ENCODE data around the gene NTM. TPM values are rescaled to one million over a fixed set of nuclear protein-coding genes. Genes with fewer than 3 reads are reported as not detected.

The NTM gene
- total RNA-seq, 2 experiments from 2014 or later: not detected

DNA sequence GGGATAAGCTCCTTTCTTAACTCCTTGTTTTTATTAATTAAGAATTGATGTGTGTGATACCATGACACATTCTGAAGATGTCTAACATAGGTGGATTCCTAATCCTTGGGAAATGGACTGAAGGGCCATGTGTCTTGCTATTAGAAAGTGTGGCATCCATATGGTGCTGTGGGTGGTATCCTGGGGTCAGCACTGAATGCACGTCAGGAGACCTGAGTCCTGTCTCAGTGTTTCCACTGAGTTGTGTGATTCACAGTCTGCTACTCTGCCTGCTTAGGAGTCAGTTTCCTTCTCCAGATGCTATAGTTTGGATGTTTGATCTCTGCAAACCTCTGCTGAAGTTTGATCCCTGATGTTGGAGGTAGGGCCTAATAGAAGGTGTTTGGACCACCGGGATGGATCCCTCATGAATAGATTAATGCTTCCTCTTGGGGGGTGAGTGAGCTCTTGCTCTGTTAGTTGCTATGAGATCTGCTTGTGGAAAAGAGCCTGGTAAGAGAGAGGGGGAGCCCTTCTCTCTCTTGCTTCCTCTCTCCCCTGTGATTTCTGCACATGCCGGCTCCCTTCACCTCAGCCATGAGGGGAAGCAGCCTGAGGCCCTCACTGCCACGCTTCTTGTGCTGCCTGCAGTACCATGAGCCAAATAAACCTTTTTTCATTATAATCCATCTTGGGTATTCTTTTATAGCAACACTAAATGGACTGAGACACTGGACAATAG is 666.5 kb downstream of the NTM start:
- no peaks in the 10 kb centered on the region for H3K36me3 Mint-ChIP-seq
- no peak for DNase-seq
- POLR2A ChIA-PET: no interaction called here
- H3K4me1 Mint-ChIP-seq: no peaks in the 10 kb centered on the region
- H3K9me3 Mint-ChIP-seq: no peaks in the 10 kb centered on the region
- no peak overlapping the region for H3K4me3 Mint-ChIP-seq
- no peaks in the 10 kb centered on the region for H3K27me3 Mint-ChIP-seq
- H3K27ac Mint-ChIP-seq: no peak overlapping the region
- no peak for ATAC-seq (ENCODE audit: low read depth)

DNA sequence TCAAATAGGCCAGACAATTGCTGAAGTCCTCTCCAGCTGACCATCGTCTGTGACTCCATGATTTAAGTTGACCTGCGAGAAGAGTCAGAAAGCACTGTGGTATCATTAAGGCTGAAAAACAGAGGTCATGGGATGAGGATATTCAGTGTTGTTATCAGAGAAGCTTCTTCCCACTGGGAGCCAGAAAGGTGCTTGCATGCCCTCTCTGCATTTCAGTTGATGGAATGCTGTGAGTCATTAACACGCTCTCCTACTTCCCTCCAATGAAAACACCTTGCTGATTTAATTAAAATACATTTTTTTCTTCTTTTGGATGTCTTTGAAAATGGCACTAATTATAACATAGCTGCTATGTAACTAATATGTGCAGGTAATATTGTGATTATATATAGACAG is 667.0 kb downstream of the NTM start:
- Mint-ChIP-seq H3K9me3 (no peaks in the 10 kb centered on the region), H3K27ac (no peak overlapping the region), H3K36me3 (no peaks in the 10 kb centered on the region), H3K4me1 (no peaks in the 10 kb centered on the region), H3K4me3 (no peak overlapping the region), H3K27me3 (no peaks in the 10 kb centered on the region)
- DNase-seq (no peak), ATAC-seq (ENCODE audit: low read depth) (no peak)
- POLR2A ChIA-PET: no interaction called here

DNA sequence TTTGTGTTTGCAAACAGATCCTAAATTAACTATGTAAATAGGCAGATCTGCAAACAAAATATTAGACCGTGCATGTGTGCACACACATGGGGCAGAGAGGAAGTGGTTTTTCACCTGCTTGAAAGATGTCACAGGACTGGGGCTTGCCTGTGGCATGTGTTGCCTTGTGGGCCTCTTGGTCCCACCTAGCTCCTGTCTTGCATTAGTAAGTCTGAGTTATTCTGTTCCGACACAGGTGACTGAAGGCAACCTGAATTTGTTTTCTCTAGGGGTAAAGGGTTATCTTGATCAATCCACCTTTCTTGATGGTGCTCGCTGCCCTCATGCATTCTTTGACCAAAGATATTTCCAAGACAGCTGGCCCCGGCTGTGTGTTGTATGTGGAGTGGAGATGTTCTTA is 667.5 kb downstream of the NTM start:
- POLR2A ChIA-PET: no interaction called here
- Mint-ChIP-seq H3K36me3 (no peaks in the 10 kb centered on the region), H3K4me3 (no peak overlapping the region), H3K9me3 (no peaks in the 10 kb centered on the region), H3K27me3 (no peaks in the 10 kb centered on the region), H3K4me1 (no peaks in the 10 kb centered on the region), H3K27ac (no peak overlapping the region)
- DNase-seq: no peak
- ATAC-seq (ENCODE audit: low read depth): no peak

DNA sequence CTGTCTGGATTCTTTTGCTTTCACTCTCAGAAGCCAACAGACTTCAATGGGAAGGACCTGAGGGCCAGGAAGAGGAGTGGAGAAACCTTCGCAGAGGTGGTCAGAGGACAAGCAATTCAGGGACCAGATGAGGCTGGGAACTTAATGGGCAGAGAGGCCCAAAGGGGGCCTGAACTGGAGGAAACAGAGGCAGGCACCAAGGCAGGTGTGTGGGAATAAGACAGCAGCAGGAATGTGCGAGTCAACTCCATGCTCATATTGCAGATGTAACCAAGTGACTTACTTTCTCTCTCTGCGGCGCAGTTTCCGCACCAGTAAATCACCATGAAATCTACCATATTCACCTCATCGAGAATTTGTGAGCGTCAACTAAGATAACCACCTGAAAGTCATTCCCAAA is 669.1 kb downstream of the NTM start:
- ATAC-seq (ENCODE audit: low read depth): no peak
- Mint-ChIP-seq H3K9me3 (no peaks in the 10 kb centered on the region), H3K27me3 (no peaks in the 10 kb centered on the region), H3K4me3 (no peak overlapping the region), H3K27ac (no peak overlapping the region), H3K36me3 (no peaks in the 10 kb centered on the region), H3K4me1 (no peaks in the 10 kb centered on the region)
- POLR2A ChIA-PET: no interaction called here
- DNase-seq: no peak

DNA sequence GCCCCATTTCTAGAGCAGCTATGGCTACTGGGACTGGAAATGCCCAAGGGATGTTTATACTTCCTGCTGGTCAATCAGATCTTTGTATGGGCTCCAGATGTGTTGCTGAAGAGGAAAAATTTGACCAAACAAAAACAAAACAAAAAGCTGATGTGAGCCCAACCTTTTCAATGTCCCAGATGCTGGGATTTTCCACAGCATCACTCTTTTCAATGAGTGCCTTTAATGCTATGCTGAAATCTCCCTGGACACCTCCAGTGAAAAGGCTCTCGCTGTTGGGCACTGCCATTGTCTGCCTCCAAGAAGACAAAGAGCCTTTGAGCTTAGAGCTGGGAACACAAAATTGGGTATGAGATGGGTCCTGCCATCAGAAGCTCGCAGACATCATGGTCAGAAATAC is 671.9 kb downstream of the NTM start:
- no peaks in the 10 kb centered on the region for H3K4me1 Mint-ChIP-seq
- H3K36me3 Mint-ChIP-seq: no peaks in the 10 kb centered on the region
- H3K9me3 Mint-ChIP-seq: no peaks in the 10 kb centered on the region
- POLR2A ChIA-PET: no interaction called here
- H3K27ac Mint-ChIP-seq: no peak overlapping the region
- no peaks in the 10 kb centered on the region for H3K27me3 Mint-ChIP-seq
- ATAC-seq (ENCODE audit: low read depth) (no peak), DNase-seq (no peak)
- no peak overlapping the region for H3K4me3 Mint-ChIP-seq

DNA sequence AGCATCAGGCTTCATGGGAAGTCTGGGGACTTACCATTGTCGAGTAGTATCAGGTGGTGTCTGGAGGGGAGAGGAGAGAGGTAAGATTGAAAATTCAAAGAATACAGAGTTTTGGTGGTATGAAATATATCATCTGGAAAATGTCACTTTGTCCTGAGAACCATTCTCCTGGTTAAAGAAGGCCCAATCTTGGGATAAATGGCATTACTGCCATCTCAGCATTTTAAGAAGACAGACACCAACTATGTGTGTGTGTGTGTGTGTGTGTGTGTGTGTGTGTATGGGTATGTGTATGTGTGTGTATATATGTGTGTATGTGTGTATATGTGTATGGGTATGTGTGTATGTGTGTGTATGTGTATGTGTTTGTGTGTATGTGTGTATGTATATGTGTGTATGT is 673.3 kb downstream of the NTM start:
- ATAC-seq (ENCODE audit: low read depth) (no peak), DNase-seq (no peak)
- Mint-ChIP-seq H3K4me1 (no peaks in the 10 kb centered on the region), H3K4me3 (no peak overlapping the region), H3K9me3 (no peaks in the 10 kb centered on the region), H3K36me3 (no peaks in the 10 kb centered on the region), H3K27ac (no peak overlapping the region), H3K27me3 (no peaks in the 10 kb centered on the region)
- POLR2A ChIA-PET: no interaction called here

DNA sequence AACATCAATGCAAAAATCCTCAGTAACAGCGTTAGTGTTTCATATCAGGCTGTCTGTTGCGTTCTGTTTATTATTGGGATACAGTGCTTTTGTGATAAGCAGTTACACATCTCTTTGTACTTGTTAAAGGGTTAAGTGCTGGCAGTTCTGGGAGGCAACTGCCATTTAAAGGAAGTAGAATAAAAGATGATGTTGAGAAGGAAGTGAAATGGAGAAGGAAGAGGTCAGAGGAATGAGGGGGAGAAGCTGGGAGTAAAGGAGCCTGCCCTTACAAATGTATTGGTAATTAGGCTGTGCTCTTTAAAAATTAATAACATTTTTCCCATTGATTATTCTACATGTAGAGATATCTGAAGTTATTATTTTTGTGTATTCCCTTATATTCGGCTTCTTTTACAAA is 674.7 kb downstream of the NTM start:
- Mint-ChIP-seq H3K27me3 (no peaks in the 10 kb centered on the region), H3K27ac (no peak overlapping the region), H3K4me3 (no peak overlapping the region), H3K36me3 (no peaks in the 10 kb centered on the region), H3K4me1 (no peaks in the 10 kb centered on the region), H3K9me3 (no peaks in the 10 kb centered on the region)
- DNase-seq: no peak
- no peak for ATAC-seq (ENCODE audit: low read depth)
- POLR2A ChIA-PET: no interaction called here

DNA sequence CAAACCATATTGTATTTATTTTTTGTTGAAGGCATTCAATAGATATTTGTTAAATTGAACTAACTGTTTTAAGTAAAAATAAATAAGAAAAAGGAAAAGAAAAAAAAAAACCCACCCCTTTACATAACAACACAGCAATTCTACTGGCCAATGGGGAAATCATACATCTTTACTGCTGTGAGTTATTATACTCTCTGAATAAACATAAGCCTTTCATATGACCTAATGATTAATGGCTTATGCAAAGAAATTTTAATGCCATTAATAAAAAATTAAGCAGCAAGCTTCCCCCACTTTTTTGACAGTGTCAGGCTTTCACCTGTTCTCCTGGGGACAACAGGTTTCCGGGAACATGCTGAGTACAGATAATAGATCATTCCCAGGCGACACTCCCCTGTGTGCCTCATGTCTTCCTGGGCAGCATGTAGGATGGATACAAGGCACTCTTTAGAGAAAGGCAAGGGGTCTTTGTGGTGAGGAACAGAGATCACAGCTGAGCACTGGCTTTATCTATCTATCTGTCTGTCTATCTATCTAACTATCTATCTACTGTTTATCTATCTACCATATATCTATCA is 676.0 kb downstream of the NTM start:
- Mint-ChIP-seq H3K4me3 (no peak overlapping the region), H3K9me3 (no peaks in the 10 kb centered on the region), H3K36me3 (no peaks in the 10 kb centered on the region), H3K4me1 (no peaks in the 10 kb centered on the region), H3K27ac (no peak overlapping the region), H3K27me3 (no peaks in the 10 kb centered on the region)
- DNase-seq (no peak), ATAC-seq (ENCODE audit: low read depth) (no peak)
- POLR2A ChIA-PET: no interaction called here

DNA sequence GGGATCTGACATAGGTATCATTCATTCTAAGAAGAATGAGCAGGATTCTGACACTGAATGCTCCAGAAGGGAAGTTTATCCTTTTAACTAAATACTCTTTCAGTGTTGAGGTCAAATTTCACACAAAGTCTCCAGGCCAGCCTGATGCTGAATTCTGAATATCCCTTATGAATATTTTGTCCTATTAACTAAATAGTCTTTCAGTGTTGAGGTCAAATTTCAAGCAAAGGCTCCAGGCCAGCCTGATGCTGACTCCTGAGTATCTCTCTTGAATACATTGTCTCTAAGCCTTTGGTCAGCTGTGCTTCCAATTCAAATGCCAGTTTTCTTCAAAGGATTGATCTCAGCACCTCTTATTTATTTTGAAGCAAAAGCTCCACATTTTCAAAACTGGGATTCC is 676.8 kb downstream of the NTM start:
- DNase-seq: no peak
- POLR2A ChIA-PET: no interaction called here
- ATAC-seq (ENCODE audit: low read depth): no peak
- H3K4me3 Mint-ChIP-seq: no peak overlapping the region
- H3K27ac Mint-ChIP-seq: no peak overlapping the region
- H3K4me1 Mint-ChIP-seq: no peaks in the 10 kb centered on the region
- H3K27me3 Mint-ChIP-seq: no peaks in the 10 kb centered on the region
- no peaks in the 10 kb centered on the region for H3K9me3 Mint-ChIP-seq
- no peaks in the 10 kb centered on the region for H3K36me3 Mint-ChIP-seq

DNA sequence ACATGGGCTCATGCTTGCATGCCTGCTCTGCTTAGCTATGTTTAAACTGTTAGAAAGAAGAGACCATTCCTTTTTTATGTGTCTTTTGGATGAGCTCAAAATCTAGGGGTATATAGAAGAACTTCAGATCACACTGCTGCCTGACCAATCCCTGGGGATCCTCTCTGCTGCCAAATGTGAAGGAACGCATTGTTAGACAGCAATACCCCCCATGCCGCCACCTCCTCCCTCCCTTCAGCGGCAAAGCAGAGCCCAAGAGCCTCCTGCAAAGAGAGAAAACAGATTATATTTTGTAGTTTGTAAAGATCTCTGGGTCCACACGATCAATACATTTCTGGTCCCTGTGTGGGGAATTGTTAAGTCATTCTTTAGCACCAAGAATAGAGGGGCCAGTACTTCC is 677.6 kb downstream of the NTM start:
- no peaks in the 10 kb centered on the region for H3K4me1 Mint-ChIP-seq
- no peak overlapping the region for H3K4me3 Mint-ChIP-seq
- no peaks in the 10 kb centered on the region for H3K27me3 Mint-ChIP-seq
- H3K36me3 Mint-ChIP-seq: no peaks in the 10 kb centered on the region
- POLR2A ChIA-PET: interaction anchor here (0.7 kb wide), 1 partner anchor 754 kb away, joined by 4 read pairs; no protein-coding TSS in a partner anchor
- H3K27ac Mint-ChIP-seq: no peak overlapping the region
- ATAC-seq (ENCODE audit: low read depth): no peak
- no peak for DNase-seq
- H3K9me3 Mint-ChIP-seq: no peaks in the 10 kb centered on the region

DNA sequence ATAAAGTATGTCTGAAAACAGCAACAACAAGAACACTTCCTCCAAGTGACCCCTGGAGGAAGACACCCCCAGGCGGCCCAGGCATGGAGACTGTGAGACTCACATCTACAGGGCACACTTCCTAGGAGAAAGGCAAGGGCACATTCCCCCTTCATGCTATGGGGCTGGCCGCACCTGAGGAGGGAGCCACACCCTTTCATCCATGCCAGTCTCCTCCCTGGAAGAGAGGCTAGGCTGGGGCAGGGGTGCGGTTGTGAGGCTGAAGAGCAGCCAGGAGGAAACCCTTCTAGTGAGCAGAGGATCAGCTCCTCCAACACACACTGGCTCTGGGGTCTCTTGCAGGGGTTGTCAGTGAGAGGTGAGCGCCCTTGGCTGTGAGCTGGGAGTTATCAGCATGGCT is 678.8 kb downstream of the NTM start:
- Mint-ChIP-seq H3K27me3 (no peaks in the 10 kb centered on the region), H3K27ac (no peak overlapping the region), H3K4me3 (no peak overlapping the region), H3K36me3 (no peaks in the 10 kb centered on the region), H3K4me1 (no peaks in the 10 kb centered on the region), H3K9me3 (no peaks in the 10 kb centered on the region)
- DNase-seq (no peak), ATAC-seq (ENCODE audit: low read depth) (no peak)
- POLR2A ChIA-PET: no interaction called here

DNA sequence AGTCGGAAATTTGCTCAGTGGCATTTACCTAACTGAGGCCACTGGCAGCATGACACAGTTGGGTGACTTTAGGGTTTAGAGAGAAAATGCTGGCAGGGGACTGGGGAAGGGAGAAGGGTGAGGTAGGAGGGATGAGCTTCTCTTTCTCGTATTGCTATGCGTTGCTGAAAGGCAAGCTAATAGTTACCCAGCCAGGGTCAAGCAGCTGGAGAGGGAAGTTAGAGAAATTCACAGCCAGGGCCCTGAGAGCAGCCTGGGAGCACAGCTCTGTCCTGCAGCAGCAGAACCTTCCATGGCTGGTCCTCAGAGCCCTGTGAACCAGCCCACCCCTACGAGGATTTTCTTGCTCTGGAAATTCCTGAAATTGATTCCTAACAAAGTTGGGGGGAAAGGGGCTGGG is 679.6 kb downstream of the NTM start:
- POLR2A ChIA-PET: no interaction called here
- Mint-ChIP-seq H3K27ac (no peak overlapping the region), H3K4me3 (no peak overlapping the region), H3K36me3 (no peaks in the 10 kb centered on the region), H3K27me3 (no peaks in the 10 kb centered on the region), H3K4me1 (no peaks in the 10 kb centered on the region), H3K9me3 (no peaks in the 10 kb centered on the region)
- ATAC-seq (ENCODE audit: low read depth): no peak
- DNase-seq: no peak

DNA sequence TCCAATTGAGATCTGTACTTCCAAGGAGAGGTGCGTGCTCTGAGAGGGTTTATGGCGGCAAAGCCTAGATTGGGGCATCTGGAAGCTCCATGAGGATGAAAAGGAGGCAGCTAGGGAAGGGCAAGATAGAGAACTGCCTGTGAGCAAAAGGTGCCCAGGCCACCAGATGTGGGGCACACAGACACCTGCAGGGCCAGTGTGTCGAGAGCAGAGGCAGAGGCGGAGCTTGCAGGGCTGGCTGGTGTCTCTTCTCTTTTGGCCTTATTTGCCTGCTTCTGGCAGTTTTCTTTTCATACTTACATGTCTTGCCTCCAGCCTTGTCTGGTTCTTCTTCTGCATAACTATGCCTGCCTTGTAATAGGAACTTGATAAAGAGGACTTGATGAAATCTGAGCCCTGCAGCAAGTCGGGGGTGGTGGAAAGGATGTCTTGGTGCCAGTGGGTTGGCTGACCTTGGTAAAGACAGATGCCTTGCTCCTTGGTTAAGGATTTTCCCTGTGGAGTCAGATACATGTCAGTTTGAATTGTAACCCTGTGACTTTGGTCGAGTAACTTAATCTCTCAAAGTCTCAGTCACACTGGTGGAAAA is 680.3 kb downstream of the NTM start:
- Mint-ChIP-seq H3K4me3 (no peak overlapping the region), H3K36me3 (no peaks in the 10 kb centered on the region), H3K4me1 (no peaks in the 10 kb centered on the region), H3K27me3 (no peaks in the 10 kb centered on the region), H3K9me3 (no peaks in the 10 kb centered on the region), H3K27ac (no peak overlapping the region)
- no peak for DNase-seq
- no peak for ATAC-seq (ENCODE audit: low read depth)
- POLR2A ChIA-PET: no interaction called here

DNA sequence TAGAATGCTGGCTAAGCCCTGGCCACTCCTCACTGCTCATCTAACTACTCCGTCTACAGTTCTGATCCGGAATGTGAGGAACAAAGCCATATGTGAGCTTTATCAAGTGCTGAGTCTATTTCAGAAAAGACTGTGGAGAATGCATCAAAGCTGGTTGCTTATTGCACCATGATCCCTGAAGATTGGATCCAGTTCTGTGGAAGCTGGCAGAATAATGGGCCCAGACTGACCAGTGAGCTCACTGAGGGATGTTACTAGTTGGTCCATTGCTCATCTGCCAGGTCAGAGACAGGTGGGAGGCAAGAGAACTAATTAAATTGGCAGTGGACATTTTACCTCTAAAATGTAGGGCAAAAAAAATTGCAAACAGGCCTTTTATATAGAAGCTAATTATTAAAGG is 681.3 kb downstream of the NTM start:
- Mint-ChIP-seq H3K4me1 (no peaks in the 10 kb centered on the region), H3K27ac (no peak overlapping the region), H3K4me3 (no peak overlapping the region), H3K9me3 (no peaks in the 10 kb centered on the region), H3K27me3 (no peaks in the 10 kb centered on the region), H3K36me3 (no peaks in the 10 kb centered on the region)
- DNase-seq (no peak), ATAC-seq (ENCODE audit: low read depth) (no peak)
- POLR2A ChIA-PET: no interaction called here
